A549 treated with CORT108297 at 1 μM for 4 hours (cell line): ENCODE measurements around the gene CES3. TPM values are rescaled to one million over a fixed set of nuclear protein-coding genes. Genes with fewer than 3 reads are reported as not detected.

Experiments
- total RNA-seq: library from RNA; stranded (reverse); fragments of 200-300 nt; extraction: Qiagen RNA extraction; gene quantifications from 5 replicates; pipeline ENCODE4 v1.2.3, GENCODE V29; 2022

Gene CES3
- total RNA-seq, result 1.8 to 2.3 TPM (median 2.1 TPM) in 5 replicates

DNA sequence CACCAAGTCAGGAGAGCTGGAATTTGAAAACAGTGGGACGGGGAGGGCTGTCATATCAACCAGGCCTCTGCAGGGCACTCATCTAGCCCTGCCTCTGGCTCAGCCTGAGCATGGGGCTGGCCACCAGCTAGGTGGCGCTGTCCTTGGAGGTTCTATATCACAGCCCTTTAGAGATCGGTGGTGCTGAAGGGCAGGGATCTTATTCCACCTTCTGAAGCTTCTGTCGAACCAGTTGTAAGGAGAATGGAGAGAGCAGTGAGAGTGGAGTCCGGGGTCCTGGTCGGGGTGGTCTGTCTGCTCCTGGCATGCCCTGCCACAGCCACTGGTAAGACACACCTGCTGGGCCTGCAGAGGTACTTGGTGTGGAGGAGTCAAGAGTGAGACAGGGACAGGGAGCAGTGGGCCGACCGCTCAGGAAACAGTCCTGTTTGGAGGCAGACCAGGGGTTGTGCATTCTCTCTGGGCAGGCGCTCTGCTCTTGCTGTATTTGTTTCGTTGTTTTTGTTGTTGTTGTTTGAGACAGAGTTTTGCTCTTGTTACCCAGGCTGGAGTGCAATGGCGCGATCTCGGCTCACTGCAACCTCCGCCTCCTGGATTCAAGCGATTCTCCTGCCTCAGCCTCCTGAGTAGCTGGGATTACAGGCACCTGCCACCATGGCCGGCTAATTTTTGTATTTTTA lies at the start of gene CES3:
Gene CES3 (plus strand): TSS at position 202 of the 680 bp plus-strand sequence. CDS start 42 bp downstream, at position 244.

DNA sequence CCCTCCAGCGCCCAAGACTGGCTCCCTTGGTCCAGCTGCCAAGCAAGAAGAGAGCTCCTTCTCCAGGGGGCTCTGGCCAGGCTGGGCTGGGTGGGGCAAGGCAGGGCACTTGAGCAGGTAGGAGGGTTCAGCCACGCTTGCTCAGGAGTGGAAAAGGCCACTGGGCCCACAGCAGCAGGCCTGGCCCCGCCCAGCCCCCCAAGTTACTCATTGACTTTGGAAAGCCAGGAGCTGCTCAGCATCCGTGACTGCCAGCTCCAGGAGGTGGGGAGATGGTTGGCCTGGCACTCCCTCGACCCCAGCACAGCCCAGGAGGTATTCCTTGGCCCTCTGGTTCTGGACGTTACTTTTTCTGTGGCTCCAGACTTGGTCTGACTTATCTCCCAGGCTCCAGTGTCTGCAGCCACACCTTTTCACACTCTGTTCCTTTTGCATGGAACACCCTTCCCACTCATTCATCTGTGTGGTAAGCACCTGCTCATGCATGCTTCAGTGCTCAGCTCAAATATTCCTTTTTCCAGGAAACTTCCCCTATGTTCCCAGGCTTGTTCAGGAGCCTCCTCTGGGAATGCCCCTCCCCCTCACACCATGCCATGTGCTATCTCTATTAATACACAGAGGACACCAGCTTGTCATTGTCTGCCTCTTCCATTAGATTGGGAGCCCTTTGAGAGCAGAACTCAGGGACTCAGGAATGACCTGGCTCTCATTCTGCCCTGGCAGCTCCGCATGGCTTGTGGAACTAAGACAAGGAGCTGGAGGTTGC lies 42.1 kb upstream of the CES3 start, which contains the start of gene CDH16:
Gene CDH16 (minus strand): TSS at position 83 of the 766 bp plus-strand sequence. CDS start 820 bp downstream, outside the sequence.

GRCh38 chr16:66925322-66925840 lies 35.7 kb upstream of the CES3 start, which contains the start of gene RRAD:
RRAD (minus strand) TSS chr16:66925535; CDS start chr16:66925179, 356 bp downstream.

GRCh38 chr16:66934138-66934838 lies 26.8 kb upstream of the CES3 start, which contains the start of gene CIAO2B:
CIAO2B (minus strand) TSS chr16:66934402; CDS start chr16:66934364, 38 bp downstream.

GRCh38 chr16:66935314-66936011 lies 25.6 kb upstream of the CES3 start, which contains the start of gene CES2:
CES2 (plus strand) TSS chr16:66935516; CDS start chr16:66935636, 120 bp downstream.

DNA sequence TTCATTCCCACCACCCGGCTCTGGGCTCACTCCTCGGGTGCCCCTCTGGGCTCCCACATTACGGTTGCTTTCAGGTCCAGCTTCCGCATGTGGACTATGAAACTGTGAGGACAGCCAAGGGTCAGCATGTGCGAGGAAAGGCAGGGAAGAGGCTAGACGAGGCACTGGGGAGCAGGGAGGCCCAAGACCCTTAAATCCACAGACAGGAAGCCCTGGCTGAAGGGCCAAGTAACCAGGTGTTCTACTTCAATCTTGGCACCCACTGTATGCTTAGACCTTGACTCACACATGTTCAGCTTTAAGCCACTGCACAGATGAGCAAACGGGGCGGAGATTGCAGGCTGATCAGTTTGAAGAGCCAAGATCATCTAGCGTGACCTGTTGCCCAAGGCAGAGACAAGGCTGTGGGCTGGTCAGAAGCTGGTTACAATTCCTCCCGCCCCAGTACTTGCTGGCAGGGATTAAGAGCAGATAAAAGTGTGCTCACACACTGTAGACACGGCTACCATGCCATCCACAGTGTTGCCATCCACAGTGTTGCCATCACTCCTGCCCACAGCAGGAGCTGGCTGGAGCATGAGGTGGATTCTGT lies 27.2 kb downstream of the CES3 start, which contains the start of gene CES4A:
Gene CES4A (plus strand): TSS at position 393 of the 592 bp plus-strand sequence. CDS start 184 bp downstream, at position 577.

Other genes with a start within 250 kb of the CES3 start
- 40.4 to 60.5 TPM (median 52.6 TPM) in 5 replicates for gene DYNC1LI2, start 209.7 kb upstream of the CES3 start, total RNA-seq
- gene TERB1, start 159.7 kb upstream of the CES3 start, total RNA-seq, result 0.06 to 0.07 TPM in 2 of 5 replicates, not detected in the others
- gene NAE1, start 130.3 kb upstream of the CES3 start, total RNA-seq, result 61.5 to 68.8 TPM (median 65.1 TPM) in 5 replicates
- gene CA7, start 116.9 kb upstream of the CES3 start, total RNA-seq, result 0.05 to 0.09 TPM (median 0.06 TPM) in 3 of 5 replicates, not detected in the others
- gene PDP2, start 80.8 kb upstream of the CES3 start, total RNA-seq, result 4.3 to 6.1 TPM (median 5.8 TPM) in 5 replicates
- gene CDH16, start 42.4 kb upstream of the CES3 start, total RNA-seq, result 0.36 to 0.50 TPM (median 0.39 TPM) in 5 replicates
- 7.7 to 19.4 TPM (median 12.3 TPM) in 5 replicates for gene RRAD, start 35.7 kb upstream of the CES3 start, total RNA-seq
- 123 to 180 TPM (median 173 TPM) in 5 replicates for gene CIAO2B, start 26.9 kb upstream of the CES3 start, total RNA-seq
- gene CES2, start 25.8 kb upstream of the CES3 start, total RNA-seq, result 27.6 to 32.7 TPM (median 28.9 TPM) in 5 replicates
- 1.6 to 2.1 TPM (median 1.9 TPM) in 5 replicates for gene CES4A, start 27.3 kb downstream of the CES3 start, total RNA-seq
- 36.2 to 49.8 TPM (median 46.0 TPM) in 5 replicates for gene CBFB, start 67.9 kb downstream of the CES3 start, total RNA-seq
- 23.5 to 25.5 TPM (median 24.7 TPM) in 5 replicates for gene PHAF1, start 148.7 kb downstream of the CES3 start, total RNA-seq
- 5.4 to 9.1 TPM (median 8.6 TPM) in 5 replicates for gene B3GNT9, start 189.7 kb downstream of the CES3 start, total RNA-seq
- gene TRADD, start 198.6 kb downstream of the CES3 start, total RNA-seq, result 14.2 to 21.6 TPM (median 21.1 TPM) in 5 replicates
- gene FBXL8, start 198.7 kb downstream of the CES3 start, total RNA-seq, result 5.7 to 11.0 TPM (median 9.2 TPM) in 5 replicates
- gene HSF4, start 203.5 kb downstream of the CES3 start, total RNA-seq, result 8.4 to 20.3 TPM (median 16.7 TPM) in 5 replicates
- 45.8 to 62.3 TPM (median 61.0 TPM) in 5 replicates for gene NOL3, start 209.3 kb downstream of the CES3 start, total RNA-seq
- 4.3 to 7.2 TPM (median 6.4 TPM) in 5 replicates for gene MATCAP1, start 222.7 kb downstream of the CES3 start, total RNA-seq
- gene EXOC3L1, start 228.9 kb downstream of the CES3 start, total RNA-seq, result 0.07 to 0.24 TPM (median 0.07 TPM) in 3 of 5 replicates, not detected in the others
- gene E2F4, start 230.9 kb downstream of the CES3 start, total RNA-seq, result 79.5 to 101 TPM (median 99.3 TPM) in 5 replicates
- gene ELMO3, start 237.9 kb downstream of the CES3 start, total RNA-seq, result 0.93 to 1.7 TPM (median 1.3 TPM) in 5 replicates